Measurements from ENCODE around the gene KLF9. TPM values are rescaled to one million over a fixed set of nuclear protein-coding genes. Genes with fewer than 3 reads are reported as not detected.

The KLF9 gene
- total and polyA plus RNA-seq, 4 donors: 16.0 to 61.5 (median 42.3) TPM

GRCh38 chr9:70347046-70347445, 67.4 kb downstream of the KLF9 start:
- no peak for DNase-seq
- no peaks in the 10 kb centered on the region for H3K9me3 ChIP-seq (ENCODE audit: control insufficient read depth in 4 of 4, insufficient read depth in 3 of 4, low read length in 3 of 4)
- H3K36me3 ChIP-seq (ENCODE audit: control insufficient read depth in 4 of 4, insufficient read depth in 4 of 4, low read length in 4 of 4): peaks cover 2 to 39% (median 13%) of the 10 kb centered on the region in 4 donors
- no peak overlapping the region for H3K9ac ChIP-seq (ENCODE audit: insufficient read depth in 1 of 2, low read length in 2 of 2)
- no peak overlapping the region for H3K4me3 ChIP-seq
- no peak overlapping the region for H3K27ac ChIP-seq (ENCODE audit: low read depth in 1 of 2, low read length in 1 of 2)
- WGBS, 2 donors: 89 to 90% methylated on average over 2 of the region's 2 CpGs
- no peak for ATAC-seq (ENCODE audit: insufficient read depth, low FRiP score)
- no peak for TF ChIP-seq CTCF (IDR thresholded peaks at IDR 0.05; ENCODE audit: control extremely low read depth, extremely low read depth)
- no peaks in the 10 kb centered on the region for H3K4me1 ChIP-seq (ENCODE audit: control insufficient read depth in 5 of 5, insufficient read depth in 5 of 5, low read length in 5 of 5)
- no peaks in the 10 kb centered on the region for H3K27me3 ChIP-seq (ENCODE audit: control insufficient read depth in 3 of 3, insufficient read depth in 3 of 3, low read length in 2 of 3)

- Histone ChIP-seq H3K36me3 (ENCODE audit: control insufficient read depth in 4 of 4, insufficient read depth in 4 of 4, low read length in 4 of 4) (peaks cover 3 to 15% (median 10%) of the 10 kb centered on the region in 4 donors), H3K9ac (ENCODE audit: insufficient read depth in 1 of 2, low read length in 2 of 2) (no peak overlapping the region), H3K27ac (ENCODE audit: low read depth in 1 of 2, low read length in 1 of 2) (no peak overlapping the region), H3K4me3 (no peak overlapping the region), H3K9me3 (ENCODE audit: control insufficient read depth in 4 of 4, insufficient read depth in 3 of 4, low read length in 3 of 4) (no peaks in the 10 kb centered on the region), H3K4me1 (ENCODE audit: control insufficient read depth in 5 of 5, insufficient read depth in 5 of 5, low read length in 5 of 5) (no peaks in the 10 kb centered on the region), H3K27me3 (ENCODE audit: control insufficient read depth in 3 of 3, insufficient read depth in 3 of 3, low read length in 2 of 3) (no peaks in the 10 kb centered on the region)
- TF ChIP-seq CTCF (IDR thresholded peaks at IDR 0.05; ENCODE audit: control extremely low read depth, extremely low read depth): peak; percentile 22
- WGBS, 2 donors: 2 to 3% methylated on average over 1 of the region's 1 CpG
- peak in 2 of 3 donors; percentile 54 to 61 for DNase-seq
- ATAC-seq (ENCODE audit: insufficient read depth, low FRiP score): no peak
These were observed 73.9 kb downstream of the KLF9 start for GRCh38 chr9:70340572-70340971.

Other genes with a start within 250 kb of the KLF9 start
- gene SMC5, start 155.7 kb downstream of the KLF9 start, total RNA-seq: 10 to 100 TPM; 24.5 to 90.5 TPM
- gene SMC5, start 155.7 kb downstream of the KLF9 start, polyA plus RNA-seq: 10 to 100 TPM in 1 of 2 donors, 1 to 10 TPM in 1; 9.8 to 13.7 TPM